Peyer's patch (tissue), 4 donors: ENCODE data around the gene TAGLN2.

Source experiments
- POLR2A ChIP-seq, 2 donors: fragments of 450-650 bp; IDR thresholded peaks; one replicate each; pipeline ENCODE4 v1.5.1; 2017; ENCODE audit warnings: antibody characterized with exemption in 2 of 2, mild to moderate bottlenecking in 2 of 2, moderate library complexity in 2 of 2
- TF ChIP-seq, protein P1 (sequence below), 6 experiments: fragments of 450-650 bp in 4 of 6; fragments of 200-600 bp in 2 of 6; sonication (generic) in 1 of 6; IDR thresholded peaks; one replicate each; pipeline ENCODE4 v1.5.1; 2017 to 2019; ENCODE audit warnings: antibody characterized with exemption in 6 of 6, mild to moderate bottlenecking in 3 of 6, moderate library complexity in 1 of 6

- TF ChIP-seq, protein P1, sequence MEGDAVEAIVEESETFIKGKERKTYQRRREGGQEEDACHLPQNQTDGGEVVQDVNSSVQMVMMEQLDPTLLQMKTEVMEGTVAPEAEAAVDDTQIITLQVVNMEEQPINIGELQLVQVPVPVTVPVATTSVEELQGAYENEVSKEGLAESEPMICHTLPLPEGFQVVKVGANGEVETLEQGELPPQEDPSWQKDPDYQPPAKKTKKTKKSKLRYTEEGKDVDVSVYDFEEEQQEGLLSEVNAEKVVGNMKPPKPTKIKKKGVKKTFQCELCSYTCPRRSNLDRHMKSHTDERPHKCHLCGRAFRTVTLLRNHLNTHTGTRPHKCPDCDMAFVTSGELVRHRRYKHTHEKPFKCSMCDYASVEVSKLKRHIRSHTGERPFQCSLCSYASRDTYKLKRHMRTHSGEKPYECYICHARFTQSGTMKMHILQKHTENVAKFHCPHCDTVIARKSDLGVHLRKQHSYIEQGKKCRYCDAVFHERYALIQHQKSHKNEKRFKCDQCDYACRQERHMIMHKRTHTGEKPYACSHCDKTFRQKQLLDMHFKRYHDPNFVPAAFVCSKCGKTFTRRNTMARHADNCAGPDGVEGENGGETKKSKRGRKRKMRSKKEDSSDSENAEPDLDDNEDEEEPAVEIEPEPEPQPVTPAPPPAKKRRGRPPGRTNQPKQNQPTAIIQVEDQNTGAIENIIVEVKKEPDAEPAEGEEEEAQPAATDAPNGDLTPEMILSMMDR (IDR thresholded peaks at IDR 0.05): no peak
- TF ChIP-seq POLR2A (IDR thresholded peaks at IDR 0.05): no peak
Observed at GRCh38 chr1:159897962-159898361, 27.3 kb downstream of the TAGLN2 start.
